GM11168 (cell line): ENCODE results near the gene PNMA6F.
"Not testable (repeated sequence)": the region's sequence is repeated elsewhere in the genome, so short reads cannot be mapped to it uniquely, and the experiment has no call there.

Experiments
- in situ Hi-C: fragments of 300-500 bp; cut with MboI; formaldehyde crosslinking; loops from one replicate; pipeline ENCODE4 v1.12.0; 2022; ENCODE audit warnings: low sequenced_read_pairs; ENCODE audit not compliant: unreplicated experiment

The PNMA6F gene

GRCh38 chrX:153304988-153305736 lies 16.4 kb downstream of the PNMA6F start:
- in situ Hi-C loops, result no loop called here

- in situ Hi-C loops, result no loop called here
These were observed 18.0 kb downstream of the PNMA6F start for GRCh38 chrX:153303276-153304262.

- in situ Hi-C loops, result no loop called here
These were observed 18.8 kb downstream of the PNMA6F start for GRCh38 chrX:153302796-153303195.

- in situ Hi-C loops, result no loop called here
These were observed 19.8 kb downstream of the PNMA6F start for GRCh38 chrX:153301746-153302145.

GRCh38 chrX:153299855-153300254 lies 21.7 kb downstream of the PNMA6F start:
- in situ Hi-C loops, result no loop called here

GRCh38 chrX:153297376-153297775 lies 24.2 kb downstream of the PNMA6F start:
- in situ Hi-C loops, result no loop called here

- in situ Hi-C loops, result not testable (repeated sequence)
These were observed 28.0 kb downstream of the PNMA6F start for GRCh38 chrX:153293485-153294071.

GRCh38 chrX:153288807-153289206 lies 32.8 kb downstream of the PNMA6F start:
- in situ Hi-C loops, result not testable (repeated sequence)

GRCh38 chrX:153285678-153286077 lies 35.9 kb downstream of the PNMA6F start:
- in situ Hi-C loops, result not testable (repeated sequence)

GRCh38 chrX:153283982-153284381 lies 37.6 kb downstream of the PNMA6F start:
- in situ Hi-C loops, result not testable (repeated sequence)

GRCh38 chrX:153281784-153282183 lies 39.8 kb downstream of the PNMA6F start:
- in situ Hi-C loops, result not testable (repeated sequence)

- in situ Hi-C loops, result not testable (repeated sequence)
These were observed 42.3 kb downstream of the PNMA6F start for GRCh38 chrX:153279304-153279703.

GRCh38 chrX:153276049-153276448 lies 45.5 kb downstream of the PNMA6F start:
- in situ Hi-C loops, result not testable (repeated sequence)

GRCh38 chrX:153275418-153275817 lies 46.1 kb downstream of the PNMA6F start:
- in situ Hi-C loops, result not testable (repeated sequence)

- in situ Hi-C loops, result loop anchor here (25.0 kb wide), 1 partner anchor 110 kb away; no protein-coding TSS in a partner anchor
These were observed 49.0 kb downstream of the PNMA6F start for GRCh38 chrX:153272584-153272983.

- in situ Hi-C loops, result loop anchor here (25.0 kb wide), 1 partner anchor 110 kb away; no protein-coding TSS in a partner anchor
These were observed 49.5 kb downstream of the PNMA6F start for GRCh38 chrX:153272070-153272469.
